HG03439 (cell line): ENCODE data around the gene ZNF148.

Source experiments
- ATAC-seq: cut with Tn5 transposase; IDR thresholded peaks from one replicate; pipeline ENCODE4 v1.9.1; 2021; ENCODE audit warnings: mild to moderate bottlenecking, moderate library complexity; ENCODE audit not compliant: unreplicated experiment

Gene ZNF148

GRCh38 chr3:125194061-125194848 lies 180.9 kb downstream of the ZNF148 start:
- ATAC-seq: no peak

- peak; percentile 70 for ATAC-seq
These were observed 182.7 kb downstream of the ZNF148 start for GRCh38 chr3:125192190-125193035.

GRCh38 chr3:125191730-125192129 lies 183.4 kb downstream of the ZNF148 start:
- no peak for ATAC-seq

GRCh38 chr3:125191256-125191655 lies 183.9 kb downstream of the ZNF148 start:
- ATAC-seq: no peak

- no peak for ATAC-seq
These were observed 184.3 kb downstream of the ZNF148 start for GRCh38 chr3:125190786-125191185.

- ATAC-seq: no peak
These were observed 185.6 kb downstream of the ZNF148 start for GRCh38 chr3:125189378-125190165.

- ATAC-seq: no peak
These were observed 186.2 kb downstream of the ZNF148 start for GRCh38 chr3:125188955-125189354.

GRCh38 chr3:125187599-125187910 lies 187.6 kb downstream of the ZNF148 start:
- ATAC-seq: no peak

GRCh38 chr3:125186800-125187598 lies 188.1 kb downstream of the ZNF148 start:
- peak; percentile 3 for ATAC-seq

GRCh38 chr3:125186261-125186787 lies 188.8 kb downstream of the ZNF148 start:
- peak; percentile 74 for ATAC-seq

- no peak for ATAC-seq
These were observed 189.3 kb downstream of the ZNF148 start for GRCh38 chr3:125185805-125186204.

- no peak for ATAC-seq
These were observed 195.3 kb downstream of the ZNF148 start for GRCh38 chr3:125179884-125180240.

GRCh38 chr3:125179143-125179883 lies 195.8 kb downstream of the ZNF148 start:
- ATAC-seq: no peak

- ATAC-seq: no peak
These were observed 197.4 kb downstream of the ZNF148 start for GRCh38 chr3:125177746-125178145.
